Activated naive CD8-positive, alpha-beta T cell (primary cell): ENCODE data around the gene THAP8.

Source experiments
- H3K27ac Mint-ChIP-seq: one replicate; pipeline ENCODE4 v1.8.0; 2021; ENCODE audit warnings: mixed read lengths
- H3K27me3 Mint-ChIP-seq: one replicate; pipeline ENCODE4 v1.8.0; 2021; ENCODE audit warnings: mixed read lengths
- H3K36me3 Mint-ChIP-seq: one replicate; pipeline ENCODE4 v1.8.0; 2021; ENCODE audit warnings: mixed read lengths
- H3K4me1 Mint-ChIP-seq: one replicate; pipeline ENCODE4 v1.8.0; 2021; ENCODE audit warnings: low read depth, mixed read lengths
- H3K4me3 Mint-ChIP-seq: one replicate; pipeline ENCODE4 v1.8.0; 2021; ENCODE audit warnings: mild to moderate bottlenecking, mixed read lengths
- H3K9me3 Mint-ChIP-seq: one replicate; pipeline ENCODE4 v1.8.0; 2021; ENCODE audit warnings: low read depth, mixed read lengths

Gene THAP8

DNA sequence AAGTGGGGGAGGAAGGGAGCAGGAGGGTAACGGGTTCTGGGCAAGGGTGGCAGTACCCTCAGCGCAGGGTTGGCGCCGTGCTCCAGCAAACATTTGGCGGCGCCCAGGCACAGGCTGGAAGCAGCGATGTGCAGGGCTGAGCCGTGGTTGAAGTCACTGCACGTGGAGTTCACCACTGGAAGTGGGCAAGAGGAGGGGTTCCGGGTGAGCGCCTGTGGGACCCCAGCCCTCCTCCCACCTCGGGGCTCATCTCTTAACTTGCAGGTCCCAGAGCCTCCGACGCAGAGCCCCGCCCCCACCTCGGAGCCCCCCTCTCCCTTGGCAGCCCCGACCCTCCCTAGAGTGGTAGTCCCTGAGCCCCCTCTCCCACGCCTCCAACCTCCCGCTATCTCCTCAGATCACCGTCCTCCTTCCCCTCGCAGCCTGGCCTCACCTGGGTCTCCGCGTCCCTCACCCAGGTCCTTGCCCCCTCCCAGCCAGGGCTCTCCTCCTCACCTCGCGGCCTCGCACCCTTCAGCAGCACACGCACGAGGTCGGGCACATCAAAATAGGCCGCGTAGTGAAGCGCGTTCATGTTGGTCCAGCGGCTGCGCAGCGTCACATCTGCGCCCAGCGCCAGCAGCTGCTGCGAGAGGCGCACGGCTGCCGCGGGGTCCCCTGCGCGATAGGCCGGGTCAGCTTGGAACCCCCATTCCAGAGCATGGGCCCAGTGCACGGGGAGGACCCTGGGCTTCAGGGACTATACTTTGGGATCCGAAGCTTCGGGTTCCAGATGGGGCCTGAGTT lies 27.8 kb downstream of the THAP8 start:
- H3K27me3 Mint-ChIP-seq, result no peaks in the 10 kb centered on the region
- no peaks in the 10 kb centered on the region for H3K4me1 Mint-ChIP-seq
- H3K27ac Mint-ChIP-seq, result no peak overlapping the region
- H3K36me3 Mint-ChIP-seq, result peaks cover 9% of the 10 kb centered on the region
- no peak overlapping the region for H3K4me3 Mint-ChIP-seq
- H3K9me3 Mint-ChIP-seq, result no peaks in the 10 kb centered on the region

GRCh38 chr19:36025541-36025940 lies 28.5 kb downstream of the THAP8 start:
- no peaks in the 10 kb centered on the region for H3K9me3 Mint-ChIP-seq
- no peak overlapping the region for H3K27ac Mint-ChIP-seq
- H3K4me3 Mint-ChIP-seq, result no peak overlapping the region
- H3K4me1 Mint-ChIP-seq, result no peaks in the 10 kb centered on the region
- H3K27me3 Mint-ChIP-seq, result no peaks in the 10 kb centered on the region
- H3K36me3 Mint-ChIP-seq, result peaks cover 8% of the 10 kb centered on the region

DNA sequence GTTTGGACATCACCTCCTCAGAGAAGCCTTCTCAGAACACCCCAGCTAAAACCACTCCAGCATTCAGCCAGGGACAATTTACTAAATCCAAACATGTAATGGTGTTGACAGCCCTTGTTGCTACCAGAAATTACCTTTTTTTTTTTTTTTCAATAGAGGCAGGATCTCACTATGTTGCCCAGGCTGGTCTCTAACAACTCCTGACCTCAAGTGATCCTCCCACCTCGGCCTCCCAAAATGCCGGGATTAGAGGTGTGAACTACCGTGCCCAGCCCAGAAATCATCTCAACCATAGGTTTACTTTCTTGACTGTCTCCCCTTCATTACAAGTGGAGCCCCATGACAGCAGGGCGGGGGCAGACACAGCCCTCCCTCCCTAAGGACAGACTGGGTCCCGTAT lies 30.7 kb downstream of the THAP8 start:
- Mint-ChIP-seq H3K4me3 (no peak overlapping the region), H3K9me3 (no peaks in the 10 kb centered on the region), H3K36me3 (peaks cover 5% of the 10 kb centered on the region), H3K4me1 (no peaks in the 10 kb centered on the region), H3K27ac (no peak overlapping the region), H3K27me3 (no peaks in the 10 kb centered on the region)

- Mint-ChIP-seq H3K4me1 (peaks cover 17% of the 10 kb centered on the region), H3K9me3 (no peaks in the 10 kb centered on the region), H3K4me3 (no peak overlapping the region), H3K27ac (no peak overlapping the region), H3K27me3 (no peaks in the 10 kb centered on the region), H3K36me3 (peaks cover 6% of the 10 kb centered on the region)
These were observed 34.9 kb downstream of the THAP8 start for GRCh38 chr19:36019061-36019670.

DNA sequence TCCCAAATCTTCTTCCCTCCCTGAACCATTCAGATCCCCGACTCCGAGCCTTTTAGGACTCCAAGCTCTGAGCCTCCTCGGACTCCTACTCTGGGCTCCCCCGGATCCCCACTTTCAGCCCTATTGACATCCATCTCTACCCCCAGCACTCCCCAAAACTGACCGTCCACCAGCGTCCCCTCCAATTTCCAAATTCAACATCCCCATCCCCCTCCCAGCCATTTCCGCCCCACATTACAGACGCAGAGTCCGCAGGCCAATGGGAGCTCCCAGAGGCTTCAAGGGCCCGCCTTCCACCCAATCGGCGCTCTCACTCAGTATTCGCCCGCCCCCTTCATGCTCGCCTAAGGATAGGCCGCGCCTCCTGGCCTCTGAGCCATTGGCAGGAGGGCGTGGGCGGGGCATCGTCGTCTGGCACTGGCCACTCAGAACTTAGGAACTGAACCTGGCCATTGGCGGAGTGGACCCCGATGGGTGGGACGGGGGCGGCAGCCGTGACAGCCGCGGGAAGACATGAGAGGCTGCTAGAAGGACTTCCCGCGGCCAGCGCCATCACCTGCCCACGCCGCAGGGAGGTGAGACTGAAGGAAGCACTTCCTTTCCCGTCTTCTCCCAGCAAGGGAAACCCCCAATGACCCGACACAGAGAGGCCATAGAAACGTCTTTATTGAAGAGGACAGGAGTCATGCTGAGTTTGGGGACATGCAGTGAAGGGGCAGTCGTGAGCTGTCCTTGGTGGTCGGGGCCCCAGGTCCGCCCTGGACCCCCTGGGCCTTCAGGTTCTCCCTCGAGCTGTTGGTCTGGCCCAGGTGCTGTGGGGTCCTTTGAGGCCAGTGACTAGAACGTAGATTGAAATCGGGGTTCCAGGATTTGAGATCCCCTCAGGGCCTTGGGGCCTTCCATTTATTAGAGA lies 39.8 kb downstream of the THAP8 start, which contains the start of gene ALKBH6:
TSS of gene ALKBH6 (minus strand) at position 202 of the 913 bp plus-strand sequence. CDS start 816 bp downstream, outside the sequence.
- no peaks in the 10 kb centered on the region for H3K27me3 Mint-ChIP-seq
- H3K27ac Mint-ChIP-seq, result peak within 1 kb of the TSS; percentile 96
- H3K4me3 Mint-ChIP-seq, result peak within 1 kb of the TSS; percentile 99
- no peaks in the 10 kb centered on the region for H3K9me3 Mint-ChIP-seq
- peaks cover 36% of the 10 kb centered on the region for H3K4me1 Mint-ChIP-seq
- H3K36me3 Mint-ChIP-seq, result peaks cover 2% of the 10 kb centered on the region

GRCh38 chr19:36013280-36014011 lies 40.6 kb downstream of the THAP8 start:
- no peaks in the 10 kb centered on the region for H3K27me3 Mint-ChIP-seq
- peak overlapping the region; percentile 99 for H3K4me3 Mint-ChIP-seq
- H3K9me3 Mint-ChIP-seq, result no peaks in the 10 kb centered on the region
- peak overlapping the region; percentile 96 for H3K27ac Mint-ChIP-seq
- peaks cover 39% of the 10 kb centered on the region for H3K4me1 Mint-ChIP-seq
- peaks cover 2% of the 10 kb centered on the region for H3K36me3 Mint-ChIP-seq

- H3K36me3 Mint-ChIP-seq, result no peaks in the 10 kb centered on the region
- no peak overlapping the region for H3K27ac Mint-ChIP-seq
- no peaks in the 10 kb centered on the region for H3K27me3 Mint-ChIP-seq
These were observed 43.7 kb downstream of the THAP8 start for GRCh38 chr19:36010402-36010801.

DNA sequence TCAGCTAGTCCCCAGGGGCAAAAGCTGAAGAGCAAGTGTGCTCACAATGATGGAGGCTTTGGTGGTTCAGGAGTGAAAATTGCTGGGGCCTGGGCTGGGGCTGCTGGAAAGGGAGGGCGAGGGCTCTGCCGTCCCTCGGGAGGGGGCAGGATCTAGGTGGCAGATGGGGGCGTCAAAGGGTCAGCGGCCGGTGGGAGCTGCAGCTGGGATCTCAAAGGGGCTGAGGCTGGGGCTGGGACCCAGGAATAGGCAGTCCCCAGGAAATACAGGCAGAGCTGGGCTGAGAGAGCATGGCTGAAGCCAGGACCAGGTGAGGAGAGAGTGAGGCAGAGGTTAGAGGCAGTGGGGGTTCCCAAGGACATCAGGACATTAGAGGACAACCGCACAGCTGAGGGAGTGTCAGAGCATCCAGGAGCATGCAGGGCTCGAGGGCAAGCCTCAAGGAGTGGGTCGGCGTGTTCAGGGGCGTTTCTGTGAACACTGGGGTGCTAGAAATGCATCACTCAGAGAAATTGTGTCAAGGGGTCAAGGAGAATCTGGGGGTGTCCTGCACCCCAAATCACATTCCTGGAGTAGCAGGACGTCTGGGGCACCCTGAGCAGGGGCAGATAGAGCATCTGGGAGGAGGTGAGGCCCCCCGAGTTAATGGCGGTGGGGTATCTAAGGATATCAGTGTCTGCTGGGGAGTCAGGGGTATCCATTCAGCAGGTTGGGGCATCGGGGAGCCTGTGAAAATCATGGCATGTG lies 44.3 kb downstream of the THAP8 start:
- Mint-ChIP-seq H3K4me1 (peaks cover 28% of the 10 kb centered on the region), H3K9me3 (no peaks in the 10 kb centered on the region), H3K27ac (no peak overlapping the region), H3K27me3 (no peaks in the 10 kb centered on the region), H3K4me3 (peak overlapping the region; percentile 59), H3K36me3 (no peaks in the 10 kb centered on the region)

More at GRCh38 chr19:36010402-36010801, 43.7 kb downstream of the THAP8 start:
- H3K9me3 Mint-ChIP-seq, result no peaks in the 10 kb centered on the region
- H3K4me3 Mint-ChIP-seq, result peak overlapping the region; percentile 32
- H3K4me1 Mint-ChIP-seq, result peaks cover 34% of the 10 kb centered on the region

DNA sequence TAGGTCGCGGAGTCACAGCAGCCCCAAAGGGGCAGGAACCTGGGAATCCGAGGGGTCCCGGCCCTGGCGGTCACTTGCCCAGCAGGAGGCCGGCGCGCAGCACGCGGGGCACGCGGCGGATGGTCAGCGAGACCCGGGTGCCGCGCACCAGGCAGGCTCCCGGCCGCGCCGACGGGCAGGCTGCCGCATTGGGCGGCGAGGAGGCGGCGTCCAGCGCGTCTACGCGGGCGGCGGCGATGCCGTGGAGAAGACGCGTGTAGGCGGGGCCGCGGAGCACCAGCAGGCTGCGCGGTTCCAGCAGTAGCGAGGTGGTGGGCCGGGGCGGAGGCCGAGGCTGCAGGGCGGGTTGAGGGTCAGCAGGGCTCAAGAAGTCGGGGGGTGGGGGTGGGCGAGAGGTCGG lies 44.9 kb downstream of the THAP8 start:
- H3K9me3 Mint-ChIP-seq, result no peaks in the 10 kb centered on the region
- no peaks in the 10 kb centered on the region for H3K36me3 Mint-ChIP-seq
- H3K27me3 Mint-ChIP-seq, result no peaks in the 10 kb centered on the region
- H3K27ac Mint-ChIP-seq, result no peak overlapping the region
- H3K4me1 Mint-ChIP-seq, result peaks cover 23% of the 10 kb centered on the region
- peak overlapping the region; percentile 61 for H3K4me3 Mint-ChIP-seq

DNA sequence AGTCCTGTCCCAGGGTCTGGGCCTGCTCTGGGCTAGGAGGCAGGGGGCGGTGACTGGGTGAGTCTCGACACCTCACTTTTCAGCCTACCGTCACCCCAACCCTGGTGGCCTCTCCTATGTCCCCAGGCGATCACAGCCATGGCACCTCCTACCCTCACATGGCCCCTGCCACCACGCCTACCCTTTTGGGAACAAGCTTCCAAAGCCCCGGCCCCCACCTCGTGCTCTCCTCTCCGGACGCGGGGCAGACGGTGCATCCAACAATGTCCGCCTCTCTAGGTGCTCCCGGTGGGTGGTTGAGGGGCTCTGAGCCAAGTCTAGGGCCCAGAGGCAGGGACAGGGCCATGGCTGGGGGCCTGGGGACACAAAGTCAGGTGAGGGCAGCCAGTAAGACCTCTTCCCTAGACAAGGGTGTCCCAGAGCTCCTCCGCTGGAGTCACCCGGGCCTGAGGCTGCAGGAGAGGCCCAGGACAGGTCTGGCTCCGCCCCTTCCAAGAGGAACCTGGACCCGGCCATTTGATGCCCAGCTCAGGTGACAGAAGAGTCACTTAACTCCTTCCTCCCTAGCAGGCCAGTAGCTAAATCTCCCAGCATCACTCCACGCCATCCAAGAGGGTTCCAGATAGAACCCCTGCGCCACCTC lies 45.6 kb downstream of the THAP8 start, which contains the start of gene SYNE4:
TSS of gene SYNE4 (minus strand) at position 478 of the 643 bp plus-strand sequence. CDS start at position 346, 132 bp downstream.
- H3K9me3 Mint-ChIP-seq, result no peaks in the 10 kb centered on the region
- H3K4me3 Mint-ChIP-seq, result peak within 1 kb of the TSS; percentile 61
- H3K27me3 Mint-ChIP-seq, result no peaks in the 10 kb centered on the region
- peak within 1 kb of the TSS; percentile 54 for H3K27ac Mint-ChIP-seq
- peaks cover 15% of the 10 kb centered on the region for H3K4me1 Mint-ChIP-seq
- H3K36me3 Mint-ChIP-seq, result no peaks in the 10 kb centered on the region

DNA sequence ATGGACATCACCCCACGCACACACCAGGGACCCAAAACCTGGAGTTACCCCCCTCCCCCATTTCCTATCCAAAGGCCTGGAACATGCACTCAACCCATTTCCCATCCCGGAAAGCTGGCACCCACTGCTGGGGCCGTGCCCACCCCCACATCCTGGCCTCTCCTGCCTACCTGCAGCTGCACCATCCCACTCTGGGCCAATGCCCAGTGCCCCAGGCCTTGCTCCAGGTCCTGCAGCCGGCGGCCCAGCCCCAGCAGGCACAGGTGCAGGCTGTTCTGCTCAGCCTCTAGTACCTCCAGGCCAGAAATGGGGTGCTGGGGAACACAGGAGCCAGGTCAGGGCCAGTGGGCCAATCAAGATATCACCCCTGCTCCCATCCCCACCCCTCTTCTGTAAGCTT lies 47.1 kb downstream of the THAP8 start:
- Mint-ChIP-seq H3K36me3 (no peaks in the 10 kb centered on the region), H3K27ac (no peak overlapping the region), H3K27me3 (no peaks in the 10 kb centered on the region), H3K4me1 (peaks cover 10% of the 10 kb centered on the region), H3K4me3 (no peak overlapping the region), H3K9me3 (no peaks in the 10 kb centered on the region)

DNA sequence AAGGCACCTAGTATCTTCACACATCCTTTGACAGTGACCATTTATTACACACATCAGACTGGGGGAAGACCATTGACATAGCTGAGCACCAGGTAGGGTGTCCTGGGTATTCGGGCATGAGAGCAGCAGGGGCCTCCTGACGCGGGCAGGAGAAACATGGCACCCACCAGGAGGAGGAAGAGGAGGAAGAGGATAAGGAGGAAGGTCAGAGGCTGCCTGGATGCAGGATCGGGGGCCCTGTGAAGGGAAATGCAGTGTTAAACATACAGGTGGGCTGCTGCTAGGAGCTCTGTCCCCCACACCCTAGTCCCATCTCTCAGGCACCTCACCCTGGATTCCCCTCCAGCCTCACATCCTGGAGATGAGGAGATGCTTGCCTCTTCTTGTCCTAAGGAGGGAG lies 50.8 kb downstream of the THAP8 start:
- Mint-ChIP-seq H3K27ac (no peak overlapping the region), H3K4me3 (no peak overlapping the region), H3K9me3 (no peaks in the 10 kb centered on the region), H3K4me1 (peaks cover 12% of the 10 kb centered on the region), H3K36me3 (no peaks in the 10 kb centered on the region), H3K27me3 (no peaks in the 10 kb centered on the region)

GRCh38 chr19:36001605-36002004 lies 52.5 kb downstream of the THAP8 start:
- Mint-ChIP-seq H3K27ac (no peak overlapping the region), H3K4me3 (no peak overlapping the region), H3K4me1 (peaks cover 23% of the 10 kb centered on the region), H3K27me3 (no peaks in the 10 kb centered on the region), H3K9me3 (no peaks in the 10 kb centered on the region), H3K36me3 (no peaks in the 10 kb centered on the region)
